ENCODE measurements around the gene MS4A6A.
"Not testable (repeated sequence)": the region's sequence is repeated elsewhere in the genome, so short reads cannot be mapped to it uniquely, and the experiment has no call there.

The MS4A6A gene

GRCh38 chr11:60184824-60185511, 2.1 kb upstream of the MS4A6A start:
- no peak for FAIRE-seq
- DNase-seq (ENCODE audit: insufficient read length, low spot score) = no peak

GRCh38 chr11:60183591-60184205, 815 bp upstream of the MS4A6A start:
- DNase-seq (ENCODE audit: insufficient read length, low spot score) (no peak), FAIRE-seq (no peak)

- DNase-seq (ENCODE audit: insufficient read length, low spot score) (no peak), FAIRE-seq (no peak)
Observed at GRCh38 chr11:60175860-60176275, 7.0 kb downstream of the MS4A6A start.

GRCh38 chr11:60172011-60172410, 10.9 kb downstream of the MS4A6A start:
- DNase-seq (ENCODE audit: insufficient read length, low spot score) (no peak), FAIRE-seq (no peak)

- no peak for DNase-seq (ENCODE audit: insufficient read length, low spot score)
- FAIRE-seq = no peak
Observed at GRCh38 chr11:60170566-60170965, 12.3 kb downstream of the MS4A6A start.

GRCh38 chr11:60169264-60169915, 13.5 kb downstream of the MS4A6A start:
- no peak for DNase-seq (ENCODE audit: insufficient read length, low spot score)
- no peak for FAIRE-seq

GRCh38 chr11:60168306-60168705, 14.6 kb downstream of the MS4A6A start:
- no peak for FAIRE-seq
- DNase-seq (ENCODE audit: insufficient read length, low spot score) = no peak

GRCh38 chr11:60165951-60166350, 16.9 kb downstream of the MS4A6A start:
- FAIRE-seq (no peak), DNase-seq (ENCODE audit: insufficient read length, low spot score) (no peak)

- no peak for DNase-seq (ENCODE audit: insufficient read length, low spot score)
Observed at GRCh38 chr11:60165538-60165937, 17.3 kb downstream of the MS4A6A start.

GRCh38 chr11:60164550-60165075, 18.3 kb downstream of the MS4A6A start:
- no peak for DNase-seq (ENCODE audit: insufficient read length, low spot score)
- no peak for FAIRE-seq

More at GRCh38 chr11:60165538-60165937, 17.3 kb downstream of the MS4A6A start:
- FAIRE-seq = no peak

- DNase-seq (ENCODE audit: insufficient read length, low spot score) (no peak), FAIRE-seq (no peak)
Observed at GRCh38 chr11:60161766-60162165, 21.1 kb downstream of the MS4A6A start.

- FAIRE-seq = no peak
- no peak for DNase-seq (ENCODE audit: insufficient read length, low spot score)
Observed at GRCh38 chr11:60161107-60161506, 21.8 kb downstream of the MS4A6A start.

GRCh38 chr11:60159868-60160267, 23.0 kb downstream of the MS4A6A start:
- no peak for DNase-seq (ENCODE audit: insufficient read length, low spot score)

GRCh38 chr11:60159284-60159683, 23.6 kb downstream of the MS4A6A start:
- FAIRE-seq = no peak
- no peak for DNase-seq (ENCODE audit: insufficient read length, low spot score)

More at GRCh38 chr11:60159868-60160267, 23.0 kb downstream of the MS4A6A start:
- FAIRE-seq = no peak

- DNase-seq (ENCODE audit: insufficient read length, low spot score) (no peak), FAIRE-seq (no peak)
Observed at GRCh38 chr11:60158636-60159035, 24.2 kb downstream of the MS4A6A start.

GRCh38 chr11:60155931-60156330, 27.0 kb downstream of the MS4A6A start:
- FAIRE-seq = no peak
- no peak for DNase-seq (ENCODE audit: insufficient read length, low spot score)

GRCh38 chr11:60152727-60153126, 30.2 kb downstream of the MS4A6A start:
- not testable (repeated sequence) for FAIRE-seq

GRCh38 chr11:60150279-60150678, 32.6 kb downstream of the MS4A6A start:
- no peak for DNase-seq (ENCODE audit: insufficient read length, low spot score)
- no peak for FAIRE-seq

More at GRCh38 chr11:60152727-60153126, 30.2 kb downstream of the MS4A6A start:
- DNase-seq (ENCODE audit: insufficient read length, low spot score) = not testable (repeated sequence)

- DNase-seq (ENCODE audit: insufficient read length, low spot score) (no peak), FAIRE-seq (no peak)
Observed at GRCh38 chr11:60145677-60146076, 37.2 kb downstream of the MS4A6A start.

- FAIRE-seq (no peak), DNase-seq (ENCODE audit: insufficient read length, low spot score) (no peak)
Observed at GRCh38 chr11:60143768-60144167, 39.1 kb downstream of the MS4A6A start.

GRCh38 chr11:60133917-60134316, 49.0 kb downstream of the MS4A6A start:
- FAIRE-seq = no peak
- no peak for DNase-seq (ENCODE audit: insufficient read length, low spot score)

- no peak for FAIRE-seq
- no peak for DNase-seq (ENCODE audit: insufficient read length, low spot score)
Observed at GRCh38 chr11:60131912-60132311, 51.0 kb downstream of the MS4A6A start.
